Measurements from ENCODE around the gene COBL. TPM values are rescaled to one million over a fixed set of nuclear protein-coding genes. Genes with fewer than 3 reads are reported as not detected.

Gene COBL, protein sequence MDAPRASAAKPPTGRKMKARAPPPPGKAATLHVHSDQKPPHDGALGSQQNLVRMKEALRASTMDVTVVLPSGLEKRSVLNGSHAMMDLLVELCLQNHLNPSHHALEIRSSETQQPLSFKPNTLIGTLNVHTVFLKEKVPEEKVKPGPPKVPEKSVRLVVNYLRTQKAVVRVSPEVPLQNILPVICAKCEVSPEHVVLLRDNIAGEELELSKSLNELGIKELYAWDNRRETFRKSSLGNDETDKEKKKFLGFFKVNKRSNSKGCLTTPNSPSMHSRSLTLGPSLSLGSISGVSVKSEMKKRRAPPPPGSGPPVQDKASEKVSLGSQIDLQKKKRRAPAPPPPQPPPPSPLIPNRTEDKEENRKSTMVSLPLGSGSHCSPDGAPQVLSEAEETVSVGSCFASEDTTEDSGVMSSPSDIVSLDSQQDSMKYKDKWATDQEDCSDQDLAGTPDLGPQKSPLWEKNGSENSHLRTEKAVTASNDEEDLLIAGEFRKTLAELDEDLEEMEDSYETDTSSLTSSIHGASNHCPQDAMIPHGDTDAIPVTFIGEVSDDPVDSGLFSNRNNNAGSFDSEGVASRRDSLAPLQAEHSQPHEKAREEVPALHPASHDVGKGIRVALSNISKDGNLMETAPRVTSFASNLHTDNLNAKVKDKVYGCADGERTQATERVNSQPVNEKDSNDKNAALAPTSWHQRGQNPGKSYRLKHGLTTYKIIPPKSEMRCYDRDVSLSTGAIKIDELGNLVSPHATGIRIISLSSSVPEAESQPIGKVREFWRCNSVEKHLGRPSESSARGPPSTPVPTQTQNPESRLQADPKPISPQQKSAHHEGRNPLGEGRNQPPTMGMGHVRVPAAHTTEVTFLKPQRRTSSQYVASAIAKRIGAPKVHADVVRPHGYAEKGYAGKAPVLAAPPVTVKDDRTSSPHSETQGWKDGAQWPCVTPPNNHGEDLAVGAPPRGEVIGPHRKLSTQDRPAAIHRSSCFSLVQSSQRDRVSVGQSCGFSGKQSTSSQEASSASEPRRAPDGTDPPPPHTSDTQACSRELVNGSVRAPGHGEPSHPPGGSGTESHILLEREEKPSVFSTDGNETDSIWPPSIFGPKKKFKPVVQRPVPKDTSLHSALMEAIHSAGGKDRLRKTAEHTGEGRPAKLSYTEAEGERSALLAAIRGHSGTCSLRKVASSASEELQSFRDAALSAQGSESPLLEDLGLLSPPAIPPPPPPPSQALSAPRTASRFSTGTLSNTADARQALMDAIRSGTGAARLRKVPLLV
- total RNA-seq: 10 to 100 TPM; 36.5 to 46.6 TPM

DNA sequence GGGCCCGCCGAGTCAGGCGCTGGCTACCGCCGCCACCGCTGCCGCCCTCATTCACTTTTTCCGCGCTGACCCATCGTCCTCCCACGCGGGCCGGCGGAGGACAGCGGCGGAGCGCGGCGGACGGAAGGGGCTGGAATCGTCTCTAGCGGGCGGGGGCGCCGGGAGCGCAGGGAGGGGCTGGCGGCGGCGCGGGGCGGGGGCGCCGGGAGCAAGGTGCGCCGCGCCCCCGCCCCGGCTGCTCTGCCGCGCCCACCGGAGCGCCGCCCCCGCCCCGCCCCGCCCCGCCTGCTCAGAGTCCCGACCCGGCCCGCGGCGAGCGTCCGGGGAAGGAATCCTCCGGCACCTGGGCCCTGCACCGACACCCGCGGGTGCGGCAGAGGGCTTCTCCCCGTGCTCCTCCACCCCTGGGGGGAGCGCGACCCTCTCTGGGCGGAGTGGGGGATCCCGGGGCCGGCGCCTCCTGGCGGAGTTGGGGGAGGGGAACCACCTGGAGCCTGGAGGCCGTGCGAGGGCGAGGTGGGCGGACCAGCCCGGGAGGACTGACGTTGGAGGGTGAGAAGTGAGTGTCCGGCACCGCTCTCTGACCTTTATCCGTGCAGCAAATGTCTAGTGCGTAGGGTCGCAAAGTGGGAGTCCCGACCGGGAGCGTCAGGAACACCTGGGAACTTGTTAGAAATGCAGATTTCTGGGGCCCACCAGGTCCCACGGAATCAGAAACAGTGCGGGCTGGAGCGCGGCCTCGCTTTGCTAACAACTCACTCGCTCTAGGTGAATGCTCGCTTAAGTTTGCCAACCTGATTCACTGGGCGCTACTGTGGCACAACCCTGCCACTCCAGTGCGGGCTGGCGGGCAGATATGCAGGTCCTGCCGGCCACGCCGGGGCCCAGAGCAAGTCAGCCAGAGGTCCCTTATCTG, at the start of gene COBL:
Gene COBL, minus strand, starts transcription at position 144 of the 916 bp plus-strand sequence. CDS start 176 bp downstream, outside the sequence.
- 15% methylated on average over 60 of the region's 94 CpGs for WGBS
- no peak for TF ChIP-seq POLR2AphosphoS5 (IDR thresholded peaks at IDR 0.05)
- TF ChIP-seq, protein P1, sequence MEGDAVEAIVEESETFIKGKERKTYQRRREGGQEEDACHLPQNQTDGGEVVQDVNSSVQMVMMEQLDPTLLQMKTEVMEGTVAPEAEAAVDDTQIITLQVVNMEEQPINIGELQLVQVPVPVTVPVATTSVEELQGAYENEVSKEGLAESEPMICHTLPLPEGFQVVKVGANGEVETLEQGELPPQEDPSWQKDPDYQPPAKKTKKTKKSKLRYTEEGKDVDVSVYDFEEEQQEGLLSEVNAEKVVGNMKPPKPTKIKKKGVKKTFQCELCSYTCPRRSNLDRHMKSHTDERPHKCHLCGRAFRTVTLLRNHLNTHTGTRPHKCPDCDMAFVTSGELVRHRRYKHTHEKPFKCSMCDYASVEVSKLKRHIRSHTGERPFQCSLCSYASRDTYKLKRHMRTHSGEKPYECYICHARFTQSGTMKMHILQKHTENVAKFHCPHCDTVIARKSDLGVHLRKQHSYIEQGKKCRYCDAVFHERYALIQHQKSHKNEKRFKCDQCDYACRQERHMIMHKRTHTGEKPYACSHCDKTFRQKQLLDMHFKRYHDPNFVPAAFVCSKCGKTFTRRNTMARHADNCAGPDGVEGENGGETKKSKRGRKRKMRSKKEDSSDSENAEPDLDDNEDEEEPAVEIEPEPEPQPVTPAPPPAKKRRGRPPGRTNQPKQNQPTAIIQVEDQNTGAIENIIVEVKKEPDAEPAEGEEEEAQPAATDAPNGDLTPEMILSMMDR (IDR thresholded peaks at IDR 0.05): no peak
- TF ChIP-seq POLR2A (IDR thresholded peaks at IDR 0.05): no peak
- Histone ChIP-seq H3K9me3 (no peaks in the 10 kb centered on the region), H3K36me3 (no peaks in the 10 kb centered on the region), H3K4me1 (replicated peaks) (no peaks in the 10 kb centered on the region), H3K27me3 (replicated peaks; ENCODE audit: insufficient read depth) (no peaks in the 10 kb centered on the region), H3K27ac (peak within 1 kb of the TSS; percentile 90), H3K4me3 (peak within 1 kb of the TSS; percentile 65 to 86)
- intact Hi-C loops (cut with DNase I): no loop called here
- peak; percentile 46 for DNase-seq (ENCODE audit: low spot score)

DNA sequence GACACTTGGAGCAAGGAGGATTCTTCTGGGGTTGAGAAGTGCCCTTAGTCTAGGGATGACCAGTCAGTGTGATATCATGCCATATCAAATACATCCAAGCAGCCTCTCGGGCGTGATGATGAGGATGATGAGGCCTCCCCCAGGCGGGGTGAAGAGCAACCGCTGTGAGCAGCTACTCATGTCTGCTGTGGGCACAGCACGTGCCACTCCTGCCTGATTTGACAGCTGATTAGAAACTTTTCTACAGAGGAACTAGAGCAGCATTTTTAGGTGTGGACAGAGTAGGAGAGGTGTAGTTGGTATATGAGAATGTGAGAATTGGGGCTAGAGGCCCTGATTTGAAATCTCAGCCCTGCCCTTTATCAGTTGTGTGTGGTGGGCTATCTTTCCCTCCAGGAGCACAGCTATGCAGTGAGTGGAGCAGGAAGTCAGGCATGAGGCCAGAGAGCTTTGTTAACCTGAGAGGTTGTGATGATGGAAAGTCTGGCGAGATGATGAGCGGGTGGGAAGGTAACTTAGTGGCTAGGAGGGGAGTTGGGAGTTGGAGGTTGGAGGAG, 49.6 kb upstream of the COBL start:
- intact Hi-C loops (cut with DNase I): no loop called here
- DNase-seq (ENCODE audit: low spot score): no peak
- Histone ChIP-seq H3K27ac (no peak overlapping the region), H3K4me3 (no peak overlapping the region), H3K4me1 (replicated peaks) (peaks cover 3% of the 10 kb centered on the region), H3K27me3 (replicated peaks; ENCODE audit: insufficient read depth) (no peaks in the 10 kb centered on the region), H3K36me3 (no peaks in the 10 kb centered on the region), H3K9me3 (no peaks in the 10 kb centered on the region)
- WGBS: 85% methylated on average over 7 of the region's 7 CpGs
- TF ChIP-seq, protein P1 (IDR thresholded peaks at IDR 0.05): no peak

DNA sequence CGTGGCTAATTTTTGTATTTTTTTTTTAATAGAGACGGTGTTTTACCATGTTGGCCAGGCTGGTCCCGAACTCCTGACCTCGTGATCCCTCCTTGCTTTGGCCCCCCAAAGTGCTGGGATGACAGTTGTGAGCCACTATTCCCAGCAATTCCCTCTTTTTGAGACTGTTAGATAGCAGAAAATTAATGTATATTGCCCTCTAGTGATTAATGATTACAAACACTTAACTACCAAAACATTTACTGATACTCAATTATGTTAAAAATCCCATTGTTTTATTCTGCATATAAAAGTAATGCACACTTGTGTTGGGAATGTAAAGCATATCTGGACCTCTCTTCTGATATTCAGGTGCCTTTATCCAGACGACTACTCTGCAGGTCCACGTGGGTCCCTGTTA, 41.2 kb upstream of the COBL start:
- H3K27me3 ChIP-seq (replicated peaks; ENCODE audit: insufficient read depth): no peaks in the 10 kb centered on the region
- no peak overlapping the region for H3K4me3 ChIP-seq
- H3K9me3 ChIP-seq: no peaks in the 10 kb centered on the region
- H3K4me1 ChIP-seq (replicated peaks): no peaks in the 10 kb centered on the region
- WGBS: 74% methylated on average over 6 of the region's 6 CpGs
- DNase-seq (ENCODE audit: low spot score): no peak
- TF ChIP-seq POLR2AphosphoS5 (IDR thresholded peaks at IDR 0.05): no peak
- TF ChIP-seq, protein P1 (IDR thresholded peaks at IDR 0.05): peak in 2 of 4 experiments; percentile 17 to 42
- intact Hi-C loops (cut with DNase I): loop anchor here (10.0 kb wide), 1 partner anchor 883 kb away; no protein-coding TSS in a partner anchor
- peak overlapping the region; percentile 11 to 46 for H3K27ac ChIP-seq
- no peaks in the 10 kb centered on the region for H3K36me3 ChIP-seq

Measured in prostate gland (tissue), 2 donors.